ENCODE measurements around the gene ATXN2.
"Not testable (repeated sequence)": the region's sequence is repeated elsewhere in the genome, so short reads cannot be mapped to it uniquely, and the experiment has no call there.

The ATXN2 gene

DNA sequence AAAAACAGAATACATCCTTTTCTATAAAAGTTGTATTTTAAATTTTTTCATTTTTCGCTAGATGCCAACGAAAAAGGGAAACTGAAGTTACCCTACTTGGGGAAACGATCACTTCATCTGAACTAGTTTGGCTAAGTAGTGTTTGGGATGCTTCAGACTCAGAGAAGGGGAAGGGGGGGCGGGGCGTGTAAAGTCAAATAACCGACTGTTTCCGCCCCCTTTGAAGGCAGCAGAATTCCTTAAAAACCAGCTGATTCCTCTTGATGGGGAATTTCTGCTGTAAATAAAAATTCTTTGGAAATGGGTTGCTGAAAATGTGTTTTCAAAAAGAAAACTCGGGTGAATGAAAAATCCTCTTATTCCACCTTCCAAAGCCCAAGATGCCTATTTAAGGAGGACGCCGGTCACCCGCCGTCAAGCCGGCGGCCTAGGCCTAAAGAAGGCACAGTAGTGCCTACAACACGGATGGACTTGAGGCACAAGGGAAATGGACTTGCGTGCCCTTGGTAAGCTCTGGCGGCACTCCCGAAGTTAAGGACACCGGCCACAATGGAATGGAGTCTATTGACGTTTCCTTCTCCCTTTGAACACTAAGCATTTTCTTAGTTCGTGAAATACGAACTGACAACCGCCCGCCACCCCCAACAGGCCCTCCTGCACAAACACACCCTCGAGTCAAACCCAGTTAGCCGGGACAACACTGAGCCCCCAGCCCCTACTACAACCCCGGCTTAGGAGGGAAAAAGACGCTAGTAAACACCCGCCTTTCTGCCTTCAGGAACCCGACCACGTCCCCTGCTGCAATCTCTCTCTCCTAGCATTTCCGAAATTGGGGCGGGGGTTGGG, 1.9 kb downstream of the ATXN2 start:
- TF ChIP-seq, protein P1, sequence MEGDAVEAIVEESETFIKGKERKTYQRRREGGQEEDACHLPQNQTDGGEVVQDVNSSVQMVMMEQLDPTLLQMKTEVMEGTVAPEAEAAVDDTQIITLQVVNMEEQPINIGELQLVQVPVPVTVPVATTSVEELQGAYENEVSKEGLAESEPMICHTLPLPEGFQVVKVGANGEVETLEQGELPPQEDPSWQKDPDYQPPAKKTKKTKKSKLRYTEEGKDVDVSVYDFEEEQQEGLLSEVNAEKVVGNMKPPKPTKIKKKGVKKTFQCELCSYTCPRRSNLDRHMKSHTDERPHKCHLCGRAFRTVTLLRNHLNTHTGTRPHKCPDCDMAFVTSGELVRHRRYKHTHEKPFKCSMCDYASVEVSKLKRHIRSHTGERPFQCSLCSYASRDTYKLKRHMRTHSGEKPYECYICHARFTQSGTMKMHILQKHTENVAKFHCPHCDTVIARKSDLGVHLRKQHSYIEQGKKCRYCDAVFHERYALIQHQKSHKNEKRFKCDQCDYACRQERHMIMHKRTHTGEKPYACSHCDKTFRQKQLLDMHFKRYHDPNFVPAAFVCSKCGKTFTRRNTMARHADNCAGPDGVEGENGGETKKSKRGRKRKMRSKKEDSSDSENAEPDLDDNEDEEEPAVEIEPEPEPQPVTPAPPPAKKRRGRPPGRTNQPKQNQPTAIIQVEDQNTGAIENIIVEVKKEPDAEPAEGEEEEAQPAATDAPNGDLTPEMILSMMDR (IDR thresholded peaks at IDR 0.05) = no peak
- H3K4me3 ChIP-seq = peak overlapping the region; percentile 91 to 95
- peak; percentile 50 to 82 for DNase-seq
- peaks cover 0 to 50% (median 31%) of the 10 kb centered on the region in 4 donors for H3K4me1 ChIP-seq
- H3K9me3 ChIP-seq = no peaks in the 10 kb centered on the region
- H3K27ac ChIP-seq = peak overlapping the region; percentile 92 to 95
- no peaks in the 10 kb centered on the region for H3K27me3 ChIP-seq
- intact Hi-C loops (cut with DNase I; ENCODE audit: low total_unique reads) = no loop called here
- no peaks in the 10 kb centered on the region for H3K36me3 ChIP-seq

DNA sequence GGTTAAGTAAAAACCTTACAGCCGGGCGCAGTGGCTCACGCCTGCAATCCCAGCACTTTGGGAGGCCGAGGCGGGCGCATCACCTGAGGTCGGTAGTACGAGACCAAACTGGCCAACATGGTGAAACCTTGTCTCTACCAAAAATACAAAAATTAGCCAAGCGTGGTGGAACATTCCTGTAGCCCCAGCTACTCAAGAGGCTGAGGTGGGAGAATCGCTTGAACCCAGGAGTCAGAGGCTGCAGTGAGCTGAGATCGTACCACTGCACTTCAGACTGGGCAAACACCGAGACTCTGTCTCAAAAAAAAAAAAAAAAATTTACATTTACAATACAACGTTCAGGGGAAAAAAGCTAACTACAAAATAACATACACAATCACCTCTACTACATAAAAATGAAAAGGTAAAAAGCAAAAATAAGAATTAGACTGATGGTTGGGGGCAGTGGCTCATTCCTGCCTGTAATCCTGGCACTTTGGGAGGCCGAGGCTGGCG, 3.7 kb downstream of the ATXN2 start:
- not testable (repeated sequence) for H3K9me3 ChIP-seq, H3K27me3 ChIP-seq, H3K36me3 ChIP-seq
- Histone ChIP-seq H3K4me1 (peaks cover 0 to 67% (median 31%) of the 10 kb centered on the region in 4 donors), H3K27ac (peak overlapping the region; percentile 92 to 95), H3K4me3 (peak overlapping the region in 1 of 2 donors; percentile 95)
- peak in 1 of 2 donors; percentile 6 for DNase-seq
- intact Hi-C loops (cut with DNase I; ENCODE audit: low total_unique reads) = loop anchor here (2.0 kb wide), 1 partner anchor 47 kb away; no protein-coding TSS in a partner anchor

DNA sequence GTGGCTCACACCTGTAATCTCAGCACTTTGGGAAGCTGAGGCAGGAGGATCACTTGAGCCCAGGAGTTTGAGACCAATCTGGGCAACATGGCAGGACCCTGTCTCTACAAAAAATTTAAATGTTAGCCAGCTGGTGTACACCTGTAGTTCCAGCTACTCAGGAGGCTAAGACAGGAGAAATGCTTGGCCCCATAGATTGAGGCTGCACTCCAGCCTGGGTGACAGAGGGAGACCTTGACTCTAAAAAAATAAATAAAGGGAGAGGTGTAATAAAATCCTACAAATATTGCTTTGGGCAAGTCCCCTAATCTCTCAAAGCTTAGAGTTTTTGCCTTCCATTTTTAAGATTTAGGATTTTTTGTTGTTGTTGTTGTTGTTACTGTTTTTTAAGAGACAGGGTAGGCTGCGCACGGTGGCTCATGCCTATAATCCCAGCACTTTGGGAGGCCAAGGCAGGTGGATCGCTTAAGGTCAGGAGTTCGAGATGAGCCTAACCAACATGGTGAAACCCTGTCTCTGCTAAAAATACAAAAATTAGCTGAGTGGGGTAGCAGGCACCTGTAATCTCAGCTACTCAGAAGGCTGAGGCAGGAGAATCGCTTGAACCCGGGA, 7.6 kb downstream of the ATXN2 start:
- H3K9me3 ChIP-seq; H3K27ac ChIP-seq; H3K36me3 ChIP-seq; DNase-seq; intact Hi-C loops (cut with DNase I; ENCODE audit: low total_unique reads); H3K27me3 ChIP-seq; H3K4me3 ChIP-seq: not testable (repeated sequence)
- H3K4me1 ChIP-seq = peaks cover 0 to 85% (median 26%) of the 10 kb centered on the region in 4 donors

DNA sequence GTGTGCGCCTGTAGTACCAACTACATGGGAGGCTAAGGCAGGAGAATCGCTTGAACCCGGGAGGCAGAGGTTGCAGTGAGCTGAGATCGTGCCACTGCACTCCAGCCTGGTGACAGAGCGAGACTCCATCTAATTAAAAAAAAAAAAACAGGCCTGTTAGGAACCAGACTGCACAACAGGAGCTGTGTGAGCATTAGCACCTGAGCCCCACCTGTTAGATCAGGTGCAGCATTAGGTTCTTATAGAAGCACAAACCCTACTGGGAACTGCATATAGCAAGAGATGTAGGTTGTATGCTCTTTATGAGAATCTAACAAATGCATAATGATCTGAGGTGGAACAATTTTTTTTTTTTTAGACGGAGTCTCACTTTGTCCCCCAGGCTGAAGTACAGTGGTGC, 8.6 kb downstream of the ATXN2 start:
- no peak for DNase-seq
- H3K9me3 ChIP-seq = no peaks in the 10 kb centered on the region
- intact Hi-C loops (cut with DNase I; ENCODE audit: low total_unique reads) = no loop called here
- H3K4me3 ChIP-seq = no peak overlapping the region
- H3K27ac ChIP-seq = no peak overlapping the region
- H3K4me1 ChIP-seq = peaks cover 0 to 85% (median 18%) of the 10 kb centered on the region in 4 donors
- H3K27me3 ChIP-seq = no peaks in the 10 kb centered on the region
- no peaks in the 10 kb centered on the region for H3K36me3 ChIP-seq
- TF ChIP-seq, protein P1 (IDR thresholded peaks at IDR 0.05) = no peak

DNA sequence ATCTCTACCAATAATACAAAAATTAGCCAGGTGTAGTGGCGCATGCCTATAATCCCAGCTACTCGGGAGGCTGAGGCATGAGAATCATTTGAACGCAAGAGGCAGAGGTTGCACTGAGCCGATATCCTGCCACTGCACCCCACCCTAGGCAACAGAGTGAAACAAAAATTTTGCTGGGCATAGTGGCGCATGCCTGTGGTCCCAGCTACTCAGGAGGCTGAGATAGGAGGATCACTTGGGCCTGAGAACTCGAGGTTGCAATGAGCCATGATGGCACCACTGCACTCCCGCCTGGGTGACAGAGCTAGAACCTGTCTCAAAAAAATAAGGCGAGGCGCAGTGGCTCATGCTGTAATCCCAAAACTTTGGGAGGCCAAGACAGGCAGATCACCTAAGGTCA, 9.5 kb downstream of the ATXN2 start:
- Histone ChIP-seq H3K27me3 (no peaks in the 10 kb centered on the region), H3K36me3 (no peaks in the 10 kb centered on the region), H3K4me1 (peaks cover 0 to 85% (median 13%) of the 10 kb centered on the region in 4 donors), H3K9me3 (no peaks in the 10 kb centered on the region), H3K27ac (no peak overlapping the region), H3K4me3 (no peak overlapping the region)
- DNase-seq = no peak
- intact Hi-C loops (cut with DNase I; ENCODE audit: low total_unique reads) = no loop called here
- TF ChIP-seq, protein P1 (IDR thresholded peaks at IDR 0.05) = no peak

DNA sequence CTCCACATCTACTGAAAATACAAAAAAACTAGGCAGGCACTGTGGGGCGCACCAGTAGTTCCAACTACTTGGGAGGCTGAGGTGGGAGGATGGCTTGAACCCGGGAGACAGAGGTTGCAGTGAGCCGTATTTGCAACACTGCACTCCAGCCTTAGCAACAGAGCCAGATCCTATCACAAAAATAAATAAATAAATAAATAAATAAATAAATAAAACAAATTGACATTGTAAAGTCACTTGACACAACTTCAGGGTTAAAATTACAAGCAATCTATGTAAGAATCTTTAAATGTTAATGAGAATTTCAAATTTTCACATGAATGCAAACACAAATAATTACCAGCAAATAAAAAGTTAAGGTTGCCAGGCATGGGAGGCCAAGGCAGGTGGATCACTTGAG, 11.1 kb downstream of the ATXN2 start:
- DNase-seq = no peak
- H3K4me3 ChIP-seq = no peak overlapping the region
- no peaks in the 10 kb centered on the region for H3K36me3 ChIP-seq
- TF ChIP-seq, protein P1 (IDR thresholded peaks at IDR 0.05) = no peak
- H3K4me1 ChIP-seq = peaks cover 0 to 81% (median 11%) of the 10 kb centered on the region in 4 donors
- no peak overlapping the region for H3K27ac ChIP-seq
- no peaks in the 10 kb centered on the region for H3K27me3 ChIP-seq
- H3K9me3 ChIP-seq = no peaks in the 10 kb centered on the region
- intact Hi-C loops (cut with DNase I; ENCODE audit: low total_unique reads) = no loop called here
